NCI-H2227 treated with DMSO at 0.1 percent for 48 hours (cell line): ENCODE results near the gene TTC39C.
A peak's percentile ranks its signal among the peaks of the same experiment; 100 is the strongest.
"Not testable (repeated sequence)": the region's sequence is repeated elsewhere in the genome, so short reads cannot be mapped to it uniquely, and the experiment has no call there.

Source experiments
- DNase-seq: peaks from one replicate; lab custom pipeline; 2025; lab: John Stamatoyannopoulos, UW

The TTC39C gene

DNA sequence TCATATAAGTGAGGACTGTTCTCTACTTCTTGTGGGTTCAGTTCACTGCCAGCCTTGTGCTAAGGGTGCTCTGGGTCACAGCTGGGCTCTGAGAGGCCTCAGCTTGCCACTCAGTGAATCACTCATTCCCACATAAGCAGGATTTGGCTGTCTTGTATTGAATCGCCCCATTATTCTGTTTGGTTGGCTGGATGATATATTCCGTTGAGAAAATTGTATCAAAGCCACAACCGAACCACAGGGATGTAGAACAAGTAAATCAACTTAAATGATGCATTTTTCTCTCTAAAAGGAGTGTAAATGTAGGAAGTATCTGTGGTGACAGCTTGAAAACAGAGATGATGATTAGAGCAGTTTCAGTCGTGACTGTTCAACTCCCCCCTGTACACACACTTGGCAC is 39.6 kb downstream of the TTC39C start:
- DNase-seq = no peak

DNA sequence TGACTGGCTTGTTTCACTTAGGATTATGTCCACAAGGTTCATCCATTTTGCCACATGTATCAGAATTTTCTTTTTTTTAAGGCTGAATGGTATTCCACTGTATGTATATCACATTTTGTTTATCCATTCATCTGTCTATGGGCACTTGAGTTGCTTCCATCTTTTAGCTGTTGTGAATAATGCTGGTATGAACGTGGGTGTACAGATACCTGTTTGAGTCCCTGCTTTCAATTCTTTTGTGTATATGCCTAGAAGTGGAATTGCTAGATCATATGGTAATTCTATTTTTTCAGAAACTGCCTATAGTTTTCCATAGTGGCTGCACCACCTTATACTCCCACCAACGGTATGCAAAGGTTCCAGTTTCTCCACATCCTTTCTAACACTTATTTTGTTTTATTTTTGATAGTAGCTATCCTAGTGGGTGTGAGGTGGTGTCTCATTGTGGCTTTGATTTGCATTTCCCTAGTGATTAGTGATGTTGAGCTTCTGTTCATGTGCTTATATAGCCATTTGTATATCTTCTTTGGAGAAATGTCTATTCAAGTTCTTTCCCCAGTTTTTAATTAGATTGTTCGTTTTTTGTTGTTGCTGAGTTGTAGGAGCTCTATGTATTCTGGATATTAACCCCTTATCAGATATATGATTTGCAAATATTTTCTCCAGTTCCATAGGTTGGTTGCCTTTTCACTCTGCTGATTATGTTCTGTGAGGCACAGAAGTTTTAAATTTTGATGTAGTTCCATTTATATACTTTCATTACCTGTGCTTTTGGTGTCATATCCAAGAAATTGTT is 40.7 kb downstream of the TTC39C start:
- DNase-seq = no peak

DNA sequence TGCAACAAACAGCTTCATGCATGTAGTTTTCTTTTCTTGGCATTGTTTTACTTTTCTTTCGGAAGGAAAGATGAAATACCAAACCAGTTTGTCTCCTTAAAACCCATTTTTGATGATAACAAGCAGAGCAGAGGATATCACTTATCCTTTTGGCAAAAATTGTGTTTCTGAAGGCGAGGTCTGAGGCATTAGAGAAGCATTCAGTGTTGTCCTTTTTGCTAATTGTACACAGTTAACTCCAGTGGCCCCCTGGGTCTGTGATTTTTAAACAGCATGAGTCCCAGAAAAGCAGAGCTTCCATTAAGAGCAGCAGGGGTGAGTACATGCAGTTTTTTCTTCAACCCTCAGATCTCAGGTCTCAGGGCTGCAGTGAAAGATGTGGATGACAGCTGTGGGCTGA is 41.3 kb downstream of the TTC39C start:
- peak; percentile 53 for DNase-seq

DNA sequence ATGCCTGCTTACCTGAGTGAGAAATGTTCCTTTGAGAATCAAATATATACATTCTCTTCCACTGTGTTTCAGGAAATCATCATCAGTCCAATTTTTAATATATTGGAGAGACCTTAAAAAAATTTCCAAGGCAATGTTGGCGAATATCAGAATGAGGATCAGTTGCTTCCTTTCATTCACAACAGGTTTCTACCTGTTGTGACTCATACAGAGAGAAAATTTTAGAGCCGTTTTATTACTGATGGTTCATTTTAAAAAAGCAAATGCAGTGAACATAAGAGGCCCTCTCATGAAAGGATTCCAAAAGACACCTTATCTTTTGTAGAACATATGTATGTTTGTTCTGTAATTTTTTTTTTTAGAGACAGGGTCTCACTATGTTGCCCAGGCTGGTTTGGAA is 42.0 kb downstream of the TTC39C start:
- DNase-seq = no peak

DNA sequence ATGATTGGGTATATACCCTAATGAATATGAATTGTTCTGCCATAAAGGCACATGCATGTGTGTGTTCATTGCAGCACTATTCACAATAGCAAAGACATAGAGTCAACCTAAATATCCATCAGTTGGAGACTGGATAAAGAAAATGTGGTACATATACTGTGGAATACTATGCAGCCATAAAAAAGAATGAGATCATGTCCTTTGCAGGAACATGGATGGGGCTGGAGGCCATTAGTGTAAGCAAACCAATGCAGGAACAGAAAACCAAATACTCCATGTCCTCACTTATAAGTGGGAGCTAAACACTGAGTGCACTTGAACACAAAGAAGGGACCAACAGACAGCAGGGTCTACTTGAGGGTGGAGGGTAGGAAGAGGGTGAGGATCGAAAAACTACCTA is 43.2 kb downstream of the TTC39C start:
- DNase-seq = no peak

DNA sequence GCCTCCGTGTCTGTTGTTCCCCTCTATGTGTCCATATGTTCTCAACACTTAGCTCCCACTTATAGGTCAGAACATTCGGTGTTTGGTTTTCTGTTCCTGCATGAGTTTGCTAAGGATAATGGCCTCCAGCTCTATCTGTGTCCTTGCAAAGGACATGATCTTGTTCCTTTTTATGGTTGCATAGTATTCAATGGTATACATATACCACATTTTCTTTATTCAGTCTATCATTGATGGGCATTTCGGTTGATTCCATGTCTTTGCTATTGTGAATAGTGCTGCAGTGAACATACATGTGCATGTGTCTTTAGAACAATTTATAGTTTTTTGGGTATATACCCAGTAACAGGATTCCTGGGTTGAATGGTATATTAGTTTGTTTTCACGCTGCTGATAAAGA is 44.8 kb downstream of the TTC39C start:
- not testable (repeated sequence) for DNase-seq

DNA sequence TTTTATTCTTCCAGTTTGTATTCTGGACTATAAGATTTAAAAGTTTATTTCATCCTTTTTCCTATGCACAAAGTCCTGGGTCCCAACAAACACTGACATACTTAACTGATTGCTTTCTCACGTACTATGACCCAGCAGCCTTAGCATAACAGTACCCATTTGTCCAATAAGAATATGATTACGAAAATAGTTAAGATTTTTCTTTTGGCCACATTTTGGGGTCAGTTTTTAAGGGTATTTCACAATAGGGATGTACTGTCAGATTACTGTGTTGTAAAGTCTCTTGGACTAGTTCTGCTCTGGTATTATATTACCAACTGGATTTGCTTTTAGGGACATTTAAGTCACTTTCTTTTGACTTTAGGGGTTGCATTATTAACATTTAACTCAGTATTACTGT is 46.1 kb downstream of the TTC39C start:
- DNase-seq = no peak

DNA sequence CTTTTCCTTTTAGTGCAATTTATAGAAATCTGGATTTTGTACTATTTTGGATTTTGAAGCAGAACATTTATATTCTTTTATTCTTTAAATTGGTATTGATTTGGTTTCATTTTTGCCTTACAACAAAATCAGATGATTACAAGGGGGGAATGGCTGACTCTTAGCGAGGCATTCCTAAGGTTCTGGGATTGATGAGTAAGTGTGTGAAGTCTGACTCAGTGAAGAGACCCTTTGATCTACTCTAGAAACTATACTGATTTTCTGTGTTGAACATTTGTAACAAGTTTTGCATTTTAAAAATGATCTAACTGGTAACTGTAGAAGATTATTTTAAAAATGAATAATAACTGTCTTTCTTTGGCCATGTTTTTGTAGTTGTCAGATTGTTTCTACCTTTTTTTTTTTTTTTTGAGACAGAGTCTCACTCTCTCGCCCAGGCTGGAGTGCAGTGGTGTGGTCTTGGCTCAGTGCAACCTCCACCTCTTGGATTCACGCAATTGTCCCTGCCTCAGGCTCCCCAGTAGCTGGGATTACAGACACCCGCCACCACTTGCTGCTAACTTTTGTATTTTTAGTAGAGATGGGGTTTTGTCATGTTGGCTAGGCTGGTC is 48.7 kb downstream of the TTC39C start:
- no peak for DNase-seq

DNA sequence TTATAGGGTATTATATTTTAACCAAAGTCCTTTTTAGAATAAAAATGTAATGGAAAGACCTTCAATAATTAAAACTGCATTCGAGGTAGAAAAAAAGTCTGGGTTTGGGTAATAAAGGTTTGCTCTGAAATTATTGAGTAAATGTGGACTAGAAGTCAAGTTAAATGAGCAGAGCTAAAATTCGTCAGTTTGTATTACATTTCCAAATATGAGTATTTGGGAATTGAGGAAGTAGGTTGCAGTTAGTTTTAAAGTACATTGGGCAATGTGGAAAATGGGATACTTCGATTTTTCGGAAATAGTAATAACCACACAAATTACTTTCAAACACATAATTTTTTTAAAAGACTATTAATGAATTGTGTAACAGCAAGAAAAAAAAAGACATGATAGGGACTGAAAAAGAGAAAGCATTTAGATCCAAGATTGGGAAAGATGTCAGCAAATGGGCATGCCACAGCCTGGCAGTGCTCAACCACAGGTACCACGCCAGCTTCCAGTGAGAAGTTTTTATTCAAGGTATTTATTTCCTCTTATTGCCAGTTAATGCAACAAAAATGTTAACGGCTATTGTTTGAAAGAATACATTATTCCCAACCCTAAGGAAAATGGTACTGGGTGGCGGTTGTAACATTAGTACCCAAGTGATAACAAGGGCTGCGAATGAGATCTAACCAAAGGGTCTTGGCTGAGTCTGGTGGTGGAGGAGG is 50.0 kb downstream of the TTC39C start:
- no peak for DNase-seq

DNA sequence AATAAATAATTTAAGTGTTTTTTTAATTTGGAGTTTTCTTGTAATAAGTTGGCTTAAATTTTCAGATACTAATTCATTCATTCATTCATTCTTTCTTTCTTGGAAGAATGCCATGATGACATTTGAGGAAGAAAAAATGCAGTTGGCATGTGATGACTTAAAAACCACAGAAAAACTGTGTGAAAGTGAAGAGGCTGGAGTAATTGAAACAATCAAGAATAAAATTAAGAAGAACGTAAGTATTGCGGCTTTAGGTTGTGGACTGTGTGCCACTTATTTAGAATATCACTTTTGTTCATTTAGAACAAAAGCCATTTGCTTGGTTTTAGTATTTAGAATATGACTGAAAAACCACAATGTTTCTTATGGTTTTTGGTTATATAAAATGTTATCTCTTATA is 51.4 kb downstream of the TTC39C start:
- no peak for DNase-seq

DNA sequence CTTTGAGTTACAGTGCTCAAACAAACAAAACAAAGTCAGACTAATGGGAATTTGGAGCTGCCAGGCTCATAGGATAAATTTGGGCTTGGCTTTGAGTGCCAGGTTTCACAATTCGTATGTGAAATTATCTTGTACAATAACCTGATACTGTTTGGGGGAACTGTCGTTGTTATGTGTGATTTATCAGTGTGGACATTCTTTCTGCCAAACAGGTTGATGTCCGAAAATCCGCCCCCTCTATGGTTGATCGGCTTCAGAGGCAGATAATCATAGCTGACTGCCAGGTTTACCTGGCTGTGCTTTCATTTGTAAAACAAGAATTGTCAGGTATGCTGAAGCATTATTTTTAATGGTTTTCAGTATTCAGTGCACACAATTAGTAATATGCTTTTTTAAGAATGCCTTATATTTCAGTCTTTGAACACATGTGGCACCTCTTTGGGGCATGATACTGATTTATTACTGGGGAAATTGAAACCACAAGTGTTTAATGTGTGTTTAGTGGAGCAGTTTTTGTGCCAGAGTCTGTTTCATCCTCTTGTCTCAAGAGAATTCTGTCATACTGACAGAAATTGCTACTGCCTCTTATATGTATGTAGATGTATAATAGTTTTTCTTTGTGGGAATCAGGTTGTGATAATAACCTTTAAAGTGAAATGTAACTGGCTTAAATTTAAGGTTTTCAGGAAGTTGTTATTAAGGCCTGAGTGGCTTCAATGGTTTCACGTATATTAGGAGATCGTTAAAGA is 54.6 kb downstream of the TTC39C start:
- no peak for DNase-seq

DNA sequence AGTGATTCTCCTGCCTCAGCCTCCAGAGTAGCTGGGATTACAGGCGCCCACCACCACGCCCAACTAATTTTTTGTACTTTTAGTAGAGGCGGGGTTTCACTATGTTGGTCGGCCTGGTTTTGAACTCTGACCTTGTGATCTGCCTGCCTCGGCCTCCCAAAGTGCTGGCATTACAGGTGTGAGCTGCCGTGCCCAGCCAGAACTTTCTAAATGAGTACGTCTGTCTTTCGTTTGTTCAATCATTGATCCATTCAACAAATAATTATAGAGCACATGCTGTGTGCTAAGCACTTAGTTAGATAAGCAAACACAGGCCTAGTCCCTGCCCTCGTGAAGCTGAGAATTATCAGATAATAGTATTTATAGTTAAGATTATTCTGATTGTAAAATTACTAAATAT is 56.5 kb downstream of the TTC39C start:
- DNase-seq = no peak

DNA sequence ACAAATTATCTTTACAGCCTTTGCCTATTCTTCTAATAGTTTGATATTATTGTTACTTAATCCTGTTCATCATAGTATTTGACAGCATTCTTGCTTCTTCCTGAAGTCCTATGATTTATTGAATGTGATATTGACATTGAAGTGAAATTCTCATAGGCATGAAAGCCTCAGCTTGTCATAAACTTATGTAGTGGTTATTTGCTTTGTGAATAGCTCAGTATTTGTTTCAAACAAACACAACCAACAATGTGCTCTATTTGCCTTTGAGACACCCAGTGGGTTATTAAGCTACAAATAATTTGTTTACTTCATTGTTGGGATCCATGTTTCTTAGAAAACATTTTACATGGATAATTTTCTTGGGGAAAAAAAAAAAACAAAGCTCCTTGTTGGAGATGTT is 57.2 kb downstream of the TTC39C start:
- no peak for DNase-seq

DNA sequence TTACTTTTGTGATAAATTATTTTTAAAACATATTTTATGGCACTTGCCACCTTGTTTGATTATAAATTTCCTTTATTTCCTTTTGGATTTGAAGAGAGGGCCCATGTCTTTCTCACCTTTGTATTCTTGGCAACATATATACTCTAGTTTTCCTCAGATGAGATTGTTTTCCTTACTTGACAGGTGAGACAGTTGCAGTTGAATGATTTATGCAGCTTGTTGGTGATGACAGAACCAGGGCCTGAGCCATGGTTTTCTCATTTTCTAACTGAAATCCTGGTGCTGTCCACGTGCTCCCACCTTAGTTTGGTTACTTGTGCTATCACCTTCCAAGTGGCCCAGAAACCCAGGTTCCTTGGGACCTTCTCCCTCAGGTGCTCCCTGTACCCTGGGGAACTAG is 58.2 kb downstream of the TTC39C start:
- DNase-seq = no peak

DNA sequence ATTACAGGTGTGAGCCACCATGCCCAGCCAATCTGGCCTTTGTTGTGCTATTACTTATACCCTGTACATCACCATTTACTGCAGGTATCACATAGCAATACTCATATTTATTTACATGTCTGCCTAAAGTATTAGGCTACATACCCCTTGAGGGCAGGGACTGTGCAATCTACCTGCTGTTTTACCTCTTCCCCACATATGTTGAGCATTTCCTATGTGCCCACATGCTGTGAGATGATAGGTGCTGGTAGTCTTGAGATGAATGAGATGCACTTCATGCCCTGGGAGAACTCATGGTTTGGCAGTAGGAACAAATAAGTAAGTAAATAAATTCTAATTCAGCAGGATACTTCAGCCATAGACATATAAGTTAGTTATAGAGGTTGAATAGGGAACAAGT is 59.2 kb downstream of the TTC39C start:
- DNase-seq = no peak

DNA sequence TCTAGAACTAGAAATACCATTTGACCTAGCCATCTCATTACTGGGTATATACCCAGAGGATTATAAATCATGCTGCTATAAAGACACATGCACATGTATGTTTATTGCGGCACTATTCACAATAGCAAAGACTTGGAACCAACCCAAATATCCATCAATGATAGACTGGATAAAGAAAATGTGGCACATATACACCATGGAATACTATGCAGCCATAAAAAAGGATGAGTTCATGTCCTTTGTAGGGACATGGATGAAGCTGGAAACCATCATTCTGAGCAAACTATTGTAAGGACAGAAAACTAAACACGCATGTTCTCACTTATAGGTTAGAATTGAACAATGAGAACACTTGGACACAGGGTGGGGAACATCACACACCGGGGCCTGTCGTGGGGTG is 60.2 kb downstream of the TTC39C start:
- not testable (repeated sequence) for DNase-seq

DNA sequence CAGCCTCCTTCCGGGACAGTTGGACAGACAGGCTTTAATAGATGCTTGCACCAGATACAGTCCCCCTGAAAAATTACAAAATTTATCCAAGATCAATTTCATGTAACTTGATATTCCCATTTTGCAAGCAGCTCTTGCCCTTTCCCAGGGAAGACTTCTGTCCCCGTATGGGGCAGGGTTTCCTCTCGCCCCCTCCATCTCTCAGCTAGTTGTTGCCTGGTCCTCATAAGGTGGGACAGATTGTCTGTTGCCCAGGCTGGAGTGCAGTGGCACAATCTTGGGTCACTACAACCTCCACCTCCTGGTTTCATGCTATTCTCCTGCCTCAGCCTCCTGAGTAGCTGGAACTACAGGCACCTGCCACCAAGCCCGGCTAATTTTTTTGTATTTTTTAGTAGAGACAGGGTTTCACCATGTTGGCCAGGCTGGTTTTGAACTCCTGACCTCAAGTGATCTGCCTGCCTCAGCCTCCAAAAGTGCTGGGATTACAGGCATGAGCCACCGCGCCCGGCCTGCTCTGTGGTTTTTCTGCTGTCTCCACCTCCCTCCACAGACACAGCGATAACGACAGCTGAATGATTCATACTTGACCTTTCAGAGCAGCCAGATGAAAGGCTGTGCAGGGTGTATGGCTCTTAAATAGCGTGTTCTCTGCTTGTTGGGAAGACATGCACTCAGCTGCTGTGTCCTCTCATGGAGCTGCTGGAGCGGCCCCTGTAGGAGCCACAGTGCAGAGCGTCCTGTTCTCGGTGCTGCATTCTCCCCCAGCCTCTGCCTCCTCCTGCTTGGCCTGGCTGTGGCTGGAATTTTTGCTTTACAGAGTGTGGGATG is 61.4 kb downstream of the TTC39C start:
- DNase-seq = peak; percentile 94

DNA sequence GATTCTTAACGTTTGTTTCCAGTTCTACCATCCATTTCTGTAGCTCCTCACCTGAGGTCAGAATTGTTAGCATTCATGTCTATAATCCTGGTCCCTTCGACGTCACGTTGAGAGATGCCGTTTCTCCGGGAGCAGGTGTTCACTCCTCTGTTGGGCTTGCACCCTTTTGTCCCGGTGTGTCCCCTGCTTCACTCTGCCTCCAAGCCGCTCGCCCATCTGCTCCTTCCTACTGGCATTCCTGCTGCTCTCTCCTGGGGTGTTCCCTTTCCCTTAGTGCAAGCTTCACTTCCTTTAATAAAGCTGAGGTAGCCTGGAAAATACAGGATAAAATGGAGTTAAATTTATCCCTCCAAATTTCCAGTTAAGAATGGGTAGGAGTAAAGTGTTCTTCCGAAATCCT is 62.4 kb downstream of the TTC39C start:
- no peak for DNase-seq

DNA sequence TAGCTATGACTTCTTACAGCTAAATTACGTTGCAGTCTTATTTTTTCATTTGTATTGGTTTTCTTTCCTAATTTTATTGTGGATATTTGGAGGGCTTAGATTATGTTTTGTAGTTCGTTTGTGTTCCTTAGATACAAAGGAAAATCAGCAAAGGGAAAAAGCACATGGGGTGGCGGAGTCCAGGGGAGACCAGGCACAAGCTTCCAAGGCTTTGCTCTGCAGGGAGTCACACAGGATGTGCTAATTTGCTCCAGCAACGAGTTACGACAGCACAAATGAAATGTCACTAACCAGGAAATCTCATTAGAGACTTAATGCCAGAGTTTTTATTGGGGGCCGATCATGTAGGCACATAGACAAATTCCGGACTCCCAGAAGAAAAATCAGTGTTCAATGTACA is 63.8 kb downstream of the TTC39C start:
- no peak for DNase-seq

DNA sequence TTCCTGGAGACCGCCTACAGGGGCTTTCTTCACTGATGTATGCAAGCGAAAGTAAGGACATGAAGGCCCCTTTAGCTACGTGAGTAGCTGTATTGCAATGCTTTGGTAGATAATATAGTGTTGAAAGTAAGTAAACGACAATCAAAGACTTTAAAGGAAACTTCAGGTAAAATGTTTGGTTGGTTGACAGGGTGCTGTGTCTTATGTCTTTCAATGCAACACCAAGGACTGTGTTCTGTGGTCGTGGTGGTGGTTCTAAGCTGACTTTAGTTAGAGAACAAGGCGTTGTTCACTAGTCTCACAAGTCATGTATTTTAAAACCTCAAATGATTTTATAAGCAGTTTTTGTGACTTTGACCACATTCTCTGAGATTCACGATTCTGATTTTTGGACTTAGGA is 66.3 kb downstream of the TTC39C start:
- DNase-seq = no peak

DNA sequence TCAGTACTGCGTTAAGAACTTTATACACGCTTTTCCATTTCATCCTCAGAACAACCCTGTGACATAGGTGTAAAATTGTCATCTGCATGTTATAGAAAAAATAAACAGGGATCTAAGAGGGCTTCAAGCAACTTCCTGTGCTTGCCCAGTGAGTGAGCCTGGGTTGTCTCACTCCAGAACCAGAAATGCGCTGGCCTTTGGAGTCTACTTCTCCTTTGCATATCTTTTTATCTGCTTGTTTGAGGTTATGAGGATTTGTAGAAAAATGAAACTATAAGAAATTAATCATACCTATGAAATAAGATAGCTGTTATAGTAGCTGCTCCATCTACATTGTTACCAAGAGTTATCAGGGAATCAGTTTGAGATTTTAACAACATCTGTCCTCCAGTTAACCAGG is 69.0 kb downstream of the TTC39C start:
- no peak for DNase-seq

DNA sequence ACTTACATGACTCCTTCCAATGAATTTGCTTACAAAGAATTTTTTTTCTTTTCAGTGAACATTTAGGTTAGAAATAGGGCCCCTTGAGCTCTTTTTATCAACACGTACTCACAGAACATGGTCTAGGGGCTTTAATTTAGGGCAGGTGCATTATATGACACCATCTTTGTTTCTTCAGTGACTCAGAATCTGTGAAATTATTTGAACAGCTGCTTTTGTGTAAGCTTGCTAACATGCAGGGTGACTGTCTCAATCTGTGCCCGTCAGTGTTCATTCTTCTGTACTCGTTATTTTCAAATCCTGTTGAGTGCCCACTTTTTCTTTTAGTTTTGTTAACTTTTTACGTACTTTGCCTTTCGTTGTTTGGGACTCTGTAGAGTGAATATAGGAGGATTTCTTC is 71.5 kb downstream of the TTC39C start:
- no peak for DNase-seq
